Urinary bladder (tissue), 4 donors: Measurements from ENCODE around the gene IGHMBP2. TPM values are rescaled to one million over a fixed set of nuclear protein-coding genes. Genes with fewer than 3 reads are reported as not detected.

Experiments used
- DNase-seq: peaks from one replicate; pipeline ENCODE4 v3.0.0-alpha.2; 2015; ENCODE audit errors: extremely low spot score
- H3K27ac ChIP-seq: one replicate; pipeline ENCODE4 v1.5.1; 2013; ENCODE audit warnings: low read depth, mild to moderate bottlenecking, moderate library complexity
- H3K36me3 ChIP-seq: one replicate; pipeline ENCODE4 v1.6.1; 2013; ENCODE audit warnings: mild to moderate bottlenecking, moderate library complexity; ENCODE audit not compliant: insufficient read depth
- H3K4me1 ChIP-seq: one replicate; pipeline ENCODE4 v1.6.1; 2013; ENCODE audit warnings: mild to moderate bottlenecking, moderate library complexity; ENCODE audit not compliant: insufficient read depth
- H3K4me3 ChIP-seq: one replicate; pipeline ENCODE4 v1.5.1; 2013; ENCODE audit warnings: low read depth, low read length
- whole genome bisulfite sequencing: extraction: QIAGEN DNeasy Blood & Tissue Kit; methylation state at CpG from one replicate; pipeline ENCODE4 v1.1.7; 2013; 5-methylcytosine and 5-hydroxymethylcytosine counted together
- polyA plus RNA-seq: library from polyadenylated mRNA; stranded (reverse); fragments of 200-250 nt; gene quantifications from one replicate; pipeline ENCODE4 v1.2.3, GENCODE V29; 2013
- total RNA-seq: library from RNA; depleted of rRNA; stranded (reverse); fragments of >200 nt; gene quantifications from one replicate; pipeline ENCODE4 v1.2.3, GENCODE V29; 2014
- donor health status: healthy with polysubstance abuse.
- donor health status: healthy.

The IGHMBP2 gene
- total and polyA plus RNA-seq, 2 donors: 9.1 to 15.3 TPM

DNA sequence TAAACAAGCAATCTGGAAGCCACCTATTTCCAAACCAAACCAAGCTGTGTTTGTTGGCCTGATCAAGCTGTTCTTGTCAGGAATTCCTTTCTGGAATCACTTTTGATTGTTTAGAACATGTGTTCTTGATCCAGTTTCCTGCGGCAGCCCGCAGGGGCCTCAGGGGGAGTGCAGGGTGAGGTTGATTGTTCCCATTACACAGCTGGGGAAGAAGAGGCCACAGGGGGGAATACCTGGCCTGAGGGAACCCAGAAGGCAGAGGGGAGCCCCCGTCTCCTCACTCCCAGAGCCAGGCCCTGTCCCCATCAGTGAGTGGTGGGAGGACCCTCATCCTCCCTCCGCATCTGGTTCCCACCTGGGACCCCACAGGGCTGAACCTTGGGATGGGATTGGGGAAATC, 72.9 kb downstream of the IGHMBP2 start:
- Histone ChIP-seq H3K36me3 (no peaks in the 10 kb centered on the region), H3K4me1 (no peaks in the 10 kb centered on the region), H3K4me3 (no peak overlapping the region), H3K27ac (no peak overlapping the region)
- DNase-seq: no peak
- WGBS: 65% methylated on average over 4 of the region's 4 CpGs

DNA sequence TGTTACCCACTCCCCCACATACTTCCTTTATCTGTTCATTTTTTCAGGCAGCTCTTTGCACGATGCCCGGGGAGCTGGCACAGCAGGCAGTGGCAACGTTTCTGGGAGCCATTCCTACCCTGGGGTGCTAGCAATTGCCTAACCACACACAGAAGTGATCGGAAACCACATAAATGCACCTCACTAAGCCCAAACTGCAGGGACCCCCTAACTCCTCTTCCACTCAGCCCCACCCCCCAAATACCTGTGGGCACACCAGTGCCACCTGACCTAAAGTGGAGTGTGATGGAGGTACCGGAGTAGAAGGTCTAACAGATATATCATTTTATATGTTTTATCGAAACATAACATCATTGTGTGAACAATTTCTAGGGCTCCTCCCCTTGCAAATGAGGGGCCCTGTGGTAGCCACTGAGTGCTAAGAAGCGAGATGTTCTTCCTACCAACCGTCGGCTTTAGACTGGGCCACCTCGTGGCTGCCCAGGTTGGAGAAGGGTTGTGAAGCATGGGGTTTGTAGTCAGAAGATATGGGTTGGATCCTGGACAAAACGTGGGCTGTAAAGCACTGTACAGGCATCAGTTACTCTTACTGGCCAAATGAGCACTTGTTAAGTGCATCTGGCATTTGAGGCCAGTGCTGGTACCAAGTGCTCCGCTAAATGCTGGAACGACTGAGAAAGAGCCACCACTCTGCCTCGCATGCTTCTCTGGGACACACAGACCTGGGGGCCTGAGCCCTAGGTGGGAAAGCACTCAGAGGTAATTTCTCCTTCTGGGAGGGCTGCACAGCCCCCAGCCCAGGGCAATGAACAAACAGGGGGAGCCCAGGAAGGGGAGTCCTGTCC, 74.3 kb downstream of the IGHMBP2 start:
- Histone ChIP-seq H3K4me3 (no peak overlapping the region), H3K4me1 (no peaks in the 10 kb centered on the region), H3K27ac (no peak overlapping the region), H3K36me3 (no peaks in the 10 kb centered on the region)
- DNase-seq: no peak
- WGBS: 81% methylated on average over 14 of the region's 14 CpGs

GRCh38 chr11:68978626-68978930, 74.9 kb downstream of the IGHMBP2 start:
- WGBS: 71% methylated on average over 5 of the region's 5 CpGs
- H3K4me1 ChIP-seq: no peaks in the 10 kb centered on the region
- H3K36me3 ChIP-seq: no peaks in the 10 kb centered on the region
- no peak for DNase-seq
- H3K4me3 ChIP-seq: no peak overlapping the region
- no peak overlapping the region for H3K27ac ChIP-seq

GRCh38 chr11:68978931-68979594, 75.4 kb downstream of the IGHMBP2 start:
- Histone ChIP-seq H3K4me3 (no peak overlapping the region), H3K27ac (no peak overlapping the region), H3K36me3 (no peaks in the 10 kb centered on the region), H3K4me1 (no peaks in the 10 kb centered on the region)
- DNase-seq: no peak
- WGBS: 71% methylated on average over 15 of the region's 15 CpGs

DNA sequence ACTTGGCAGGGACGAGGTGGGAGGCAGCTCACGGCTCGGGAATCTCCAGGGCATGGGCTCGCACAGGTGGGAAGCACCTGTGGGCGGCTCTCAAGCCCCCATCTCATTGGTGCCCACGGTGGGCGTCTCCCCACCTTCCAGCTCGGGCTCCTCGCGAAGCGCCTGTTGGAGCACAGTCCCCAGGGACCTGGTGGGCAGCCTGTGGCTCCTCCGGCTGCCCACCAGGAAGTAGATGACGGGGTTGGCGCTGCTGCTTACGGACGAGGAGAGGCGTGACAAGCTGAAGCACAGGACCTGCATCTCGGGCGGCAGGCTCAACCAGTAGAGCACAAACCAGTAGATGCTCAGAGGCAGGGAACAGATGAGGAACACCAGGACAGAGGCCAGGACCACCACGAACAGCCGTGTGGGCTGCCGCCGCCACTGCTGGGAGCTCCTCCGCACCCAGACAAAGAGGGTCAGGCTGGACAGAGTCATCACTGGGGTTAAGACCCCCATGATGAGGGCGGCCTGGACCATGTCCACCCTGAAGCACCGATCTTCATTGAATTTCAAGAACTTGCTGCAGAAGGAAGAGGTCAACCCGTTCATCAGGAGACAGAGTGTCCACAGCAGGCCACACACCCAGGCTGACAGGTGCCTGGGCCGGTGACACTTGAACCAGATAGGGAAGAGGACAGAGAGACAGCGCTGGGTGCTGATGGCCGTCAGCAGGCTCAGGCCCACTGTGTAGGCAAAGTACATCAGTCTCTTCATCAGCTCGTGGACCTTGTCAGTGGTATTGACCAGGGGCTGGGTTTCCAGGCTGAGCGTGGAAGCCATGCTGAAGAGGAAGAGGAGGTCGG, 76.5 kb downstream of the IGHMBP2 start:
- Histone ChIP-seq H3K4me3 (no peak overlapping the region), H3K4me1 (no peaks in the 10 kb centered on the region), H3K36me3 (no peaks in the 10 kb centered on the region), H3K27ac (no peak overlapping the region)
- 88% methylated on average over 33 of the region's 33 CpGs for WGBS
- no peak for DNase-seq

DNA sequence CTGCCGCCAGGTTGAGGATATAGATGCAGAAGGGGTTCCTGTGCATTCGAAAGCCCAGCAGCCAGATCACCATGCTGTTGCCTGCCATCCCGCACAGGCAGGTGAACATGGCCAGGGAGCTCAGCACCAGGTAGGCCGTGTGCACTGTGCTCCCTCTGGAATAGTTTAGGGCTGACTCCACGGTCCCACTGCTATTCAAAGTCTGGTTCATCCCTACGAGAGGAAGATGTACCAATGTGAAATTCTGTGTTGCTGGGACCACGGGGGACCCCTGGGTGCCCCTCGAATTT, 77.0 kb downstream of the IGHMBP2 start, which contains the start of gene MRGPRD:
TSS of gene MRGPRD (minus strand) at position 211 of the 290 bp plus-strand sequence. CDS start at position 211, 0 bp downstream.
- no peaks in the 10 kb centered on the region for H3K36me3 ChIP-seq
- no peak within 1 kb of the TSS for H3K4me3 ChIP-seq
- no peak for DNase-seq
- WGBS: 90% methylated on average over 8 of the region's 8 CpGs
- no peaks in the 10 kb centered on the region for H3K4me1 ChIP-seq
- H3K27ac ChIP-seq: no peak within 1 kb of the TSS

DNA sequence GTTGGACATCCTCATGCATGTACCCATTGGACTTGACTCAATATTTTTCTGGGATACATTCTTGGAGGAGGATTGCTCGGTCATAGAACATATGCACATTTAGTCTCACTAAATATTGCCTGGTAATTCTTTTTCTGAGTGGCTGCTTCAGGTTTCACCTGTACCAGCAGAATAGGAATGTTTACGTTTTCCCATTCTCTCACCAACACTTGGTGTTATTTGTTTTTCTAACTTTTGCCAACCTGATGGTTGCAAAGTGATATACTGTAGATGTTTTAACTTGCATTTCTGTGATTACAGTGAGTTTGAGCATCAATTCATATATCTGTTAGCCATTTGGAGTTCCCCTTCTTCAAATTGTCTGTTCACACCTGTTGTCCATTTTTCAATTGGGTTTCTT, 78.4 kb downstream of the IGHMBP2 start:
- Histone ChIP-seq H3K4me1 (no peaks in the 10 kb centered on the region), H3K36me3 (no peaks in the 10 kb centered on the region), H3K27ac (no peak overlapping the region), H3K4me3 (no peak overlapping the region)
- DNase-seq: no peak
- WGBS: 93% methylated on average over 2 of the region's 2 CpGs

GRCh38 chr11:68983801-68984200, 80.1 kb downstream of the IGHMBP2 start:
- no peak overlapping the region for H3K4me3 ChIP-seq
- WGBS: 57% methylated on average over 6 of the region's 6 CpGs
- DNase-seq: no peak
- H3K27ac ChIP-seq: no peak overlapping the region
- no peaks in the 10 kb centered on the region for H3K4me1 ChIP-seq
- no peaks in the 10 kb centered on the region for H3K36me3 ChIP-seq

DNA sequence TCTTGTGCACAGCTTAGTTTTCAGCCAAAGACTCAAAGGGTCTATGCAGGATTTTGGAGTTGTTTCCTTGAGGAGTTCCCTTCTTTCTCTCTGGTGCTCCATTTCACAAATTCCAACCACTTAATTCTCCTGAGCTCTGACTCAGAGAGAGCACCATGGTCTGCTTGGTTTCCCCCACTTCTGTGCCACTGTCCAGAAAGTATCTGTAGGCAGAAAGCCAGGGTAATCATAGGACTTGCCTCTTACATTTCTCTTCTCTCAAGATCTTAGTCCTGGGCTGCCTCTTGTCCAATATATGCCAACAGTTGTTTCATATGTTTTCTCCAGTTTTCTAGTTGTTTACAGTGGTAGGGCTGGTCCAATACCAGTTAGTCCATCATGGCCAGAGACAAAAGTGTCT, 83.5 kb downstream of the IGHMBP2 start:
- Histone ChIP-seq H3K36me3 (no peaks in the 10 kb centered on the region), H3K27ac (no peak overlapping the region), H3K4me1 (no peaks in the 10 kb centered on the region), H3K4me3 (no peak overlapping the region)
- no peak for DNase-seq

- no peaks in the 10 kb centered on the region for H3K36me3 ChIP-seq
- DNase-seq: no peak
These were observed 84.8 kb downstream of the IGHMBP2 start for GRCh38 chr11:68988491-68988890.

More at GRCh38 chr11:68988491-68988890, 84.8 kb downstream of the IGHMBP2 start:
- H3K4me1 ChIP-seq: no peaks in the 10 kb centered on the region
- H3K27ac ChIP-seq: no peak overlapping the region
- H3K4me3 ChIP-seq: no peak overlapping the region

Other genes starting within 250 kb of the IGHMBP2 start
- gene GAL, start 219.3 kb upstream of the IGHMBP2 start, total RNA-seq: 1.0 TPM
- gene GAL, start 219.3 kb upstream of the IGHMBP2 start, polyA plus RNA-seq: 8.7 TPM
- gene TESMIN, start 152.4 kb upstream of the IGHMBP2 start, total RNA-seq: 1.0 TPM
- gene TESMIN, start 152.4 kb upstream of the IGHMBP2 start, polyA plus RNA-seq: 0.70 TPM
- gene CPT1A, start 62.0 kb upstream of the IGHMBP2 start, total RNA-seq: 20.4 TPM
- 24.5 TPM for gene CPT1A, start 62.0 kb upstream of the IGHMBP2 start, polyA plus RNA-seq
- gene MRPL21, start 59 bp upstream of the IGHMBP2 start, total RNA-seq: 46.1 TPM
- gene MRPL21, start 59 bp upstream of the IGHMBP2 start, polyA plus RNA-seq: 80.8 TPM
- not detected for gene MRGPRD, start 77.1 kb downstream of the IGHMBP2 start, total RNA-seq
- gene MRGPRD, start 77.1 kb downstream of the IGHMBP2 start, polyA plus RNA-seq: 1.5 TPM
- 48.5 TPM for gene MRGPRF, start 109.4 kb downstream of the IGHMBP2 start, total RNA-seq
- gene MRGPRF, start 109.4 kb downstream of the IGHMBP2 start, polyA plus RNA-seq: 151 TPM
- gene TPCN2, start 145.0 kb downstream of the IGHMBP2 start, total RNA-seq: 14.0 TPM
- 14.4 TPM for gene TPCN2, start 145.0 kb downstream of the IGHMBP2 start, polyA plus RNA-seq